ENCODE results near the gene SSH2.
"Not testable (repeated sequence)": the region's sequence is repeated elsewhere in the genome, so short reads cannot be mapped to it uniquely, and the experiment has no call there.

Gene SSH2

GRCh38 chr17:29732613-29733012 is 197.4 kb downstream of the SSH2 start:
- DNase-seq (ENCODE audit: low spot score): no peak

GRCh38 chr17:29732209-29732608 is 197.8 kb downstream of the SSH2 start:
- DNase-seq (ENCODE audit: low spot score): no peak

- no peak for DNase-seq (ENCODE audit: low spot score)
These were observed 198.5 kb downstream of the SSH2 start for GRCh38 chr17:29731589-29731929.

DNA sequence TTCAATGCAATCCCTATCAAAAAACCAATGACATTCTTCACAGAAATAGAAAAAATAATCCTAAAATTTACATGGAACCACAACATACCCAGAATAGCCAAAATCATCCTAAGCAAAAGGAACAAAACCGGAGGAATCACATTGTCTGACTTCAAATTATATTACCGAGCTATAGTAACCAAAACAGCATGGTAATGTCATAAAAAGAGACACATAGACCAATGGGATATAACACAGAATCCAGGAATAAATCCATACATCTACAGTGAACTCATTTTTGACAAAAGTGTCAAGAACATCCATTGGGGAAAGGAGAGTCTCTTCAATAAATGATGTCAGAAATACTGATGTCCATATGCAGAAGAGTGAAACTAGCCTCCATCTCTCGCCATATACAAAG is 201.5 kb downstream of the SSH2 start:
- DNase-seq (ENCODE audit: low spot score): no peak

- DNase-seq (ENCODE audit: low spot score): no peak
These were observed 203.2 kb downstream of the SSH2 start for GRCh38 chr17:29726715-29727252.

DNA sequence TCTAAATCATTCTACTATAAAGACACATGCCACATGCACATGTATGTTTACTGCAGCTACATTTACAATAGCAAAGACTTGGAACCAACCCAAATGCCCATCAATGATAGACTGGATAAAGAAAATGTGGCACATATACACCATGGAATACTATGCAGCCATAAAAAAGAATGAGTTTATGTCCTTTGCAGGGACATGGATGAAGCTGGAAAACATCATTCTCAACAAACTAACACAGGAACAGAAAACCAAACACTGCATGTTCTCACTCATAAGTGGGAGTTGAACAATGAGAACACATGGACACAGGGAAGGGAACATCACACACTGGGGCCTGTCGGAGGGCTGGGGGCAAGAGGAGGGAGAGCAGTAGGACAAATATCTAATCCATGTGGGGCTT is 204.6 kb downstream of the SSH2 start:
- not testable (repeated sequence) for DNase-seq (ENCODE audit: low spot score)

DNA sequence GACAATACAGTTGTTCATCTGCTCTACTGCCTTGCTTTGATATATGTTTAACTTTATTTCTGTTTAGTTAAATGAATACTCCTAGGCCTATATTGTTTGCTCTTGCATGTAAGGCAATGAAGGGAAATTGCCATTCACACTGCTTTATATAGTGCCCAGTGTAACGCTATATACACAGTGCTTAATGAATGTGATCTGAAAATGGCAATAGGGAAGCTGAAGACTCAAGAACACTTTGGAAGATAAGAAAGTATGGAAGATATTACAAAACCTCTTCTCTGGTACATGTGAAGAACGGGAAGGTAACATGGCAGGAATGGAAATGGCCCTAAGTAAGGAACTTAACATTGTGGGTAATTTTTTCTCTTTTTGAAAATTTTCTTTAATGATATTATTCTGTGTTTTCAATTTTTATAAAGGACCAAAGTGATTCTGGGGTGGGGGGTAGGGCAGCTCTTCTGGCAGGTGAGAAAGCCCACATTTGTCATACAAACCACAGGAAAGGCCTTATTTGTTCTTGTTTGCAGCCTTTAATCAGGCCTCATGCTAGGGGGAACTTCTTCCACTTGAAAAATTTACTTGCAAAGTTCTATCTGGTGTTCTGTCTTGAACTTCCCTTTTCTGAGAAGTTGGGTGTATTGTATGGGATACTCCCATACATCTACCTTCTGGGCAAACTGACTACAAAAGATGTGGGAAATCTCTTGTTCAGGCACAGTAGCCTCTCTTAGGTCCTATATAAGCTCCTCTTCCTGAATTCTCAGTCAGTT is 206.6 kb downstream of the SSH2 start:
- DNase-seq (ENCODE audit: low spot score): no peak

- DNase-seq (ENCODE audit: low spot score): peak; percentile 58
These were observed 207.4 kb downstream of the SSH2 start for GRCh38 chr17:29722411-29723198.

GRCh38 chr17:29720551-29720950 is 209.5 kb downstream of the SSH2 start:
- no peak for DNase-seq (ENCODE audit: low spot score)

- DNase-seq (ENCODE audit: low spot score): no peak
These were observed 210.6 kb downstream of the SSH2 start for GRCh38 chr17:29719469-29719868.

- no peak for DNase-seq (ENCODE audit: low spot score)
These were observed 211.5 kb downstream of the SSH2 start for GRCh38 chr17:29718446-29719039.

DNA sequence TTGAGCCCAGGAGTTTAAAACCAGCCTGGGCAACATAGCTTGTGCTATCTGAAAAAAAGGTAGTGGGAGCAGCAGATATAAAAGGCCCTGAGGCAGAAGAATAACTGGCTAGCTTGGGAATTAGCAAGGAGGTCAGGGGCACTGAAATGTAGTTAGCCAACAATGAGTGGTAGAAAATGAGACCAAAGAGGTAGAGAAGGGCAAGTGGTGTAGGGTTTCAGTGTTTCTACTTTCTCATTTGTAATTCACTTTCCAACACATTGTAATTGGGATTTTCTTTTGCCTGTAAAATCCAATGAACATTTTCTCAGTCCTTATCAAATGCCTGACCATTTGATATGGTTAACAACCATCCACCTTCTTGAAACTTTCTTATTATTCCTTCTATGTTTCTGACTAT is 212.2 kb downstream of the SSH2 start:
- DNase-seq (ENCODE audit: low spot score): no peak

DNA sequence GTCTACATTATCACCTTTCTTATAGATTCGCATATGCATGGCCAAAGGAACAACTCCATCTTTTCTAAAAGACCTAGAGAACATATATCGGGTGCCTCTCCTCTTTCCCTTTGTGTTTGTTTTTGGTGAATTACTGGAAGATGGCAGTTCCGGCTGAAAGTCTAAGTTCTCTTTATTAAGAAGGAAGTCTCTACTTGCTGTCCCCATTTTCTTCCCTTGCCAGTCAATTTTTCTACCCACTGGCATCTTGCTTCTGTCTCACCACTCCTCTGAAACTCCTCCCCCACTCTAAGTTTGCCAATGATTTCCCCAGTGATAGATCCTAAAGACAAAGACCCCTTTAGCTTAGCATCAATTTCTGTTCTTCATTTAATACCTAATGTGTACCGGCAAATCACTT is 213.5 kb downstream of the SSH2 start:
- DNase-seq (ENCODE audit: low spot score): no peak

- DNase-seq (ENCODE audit: low spot score): no peak
These were observed 214.3 kb downstream of the SSH2 start for GRCh38 chr17:29715680-29716079.

GRCh38 chr17:29714146-29714545 is 215.9 kb downstream of the SSH2 start:
- no peak for DNase-seq (ENCODE audit: low spot score)

DNA sequence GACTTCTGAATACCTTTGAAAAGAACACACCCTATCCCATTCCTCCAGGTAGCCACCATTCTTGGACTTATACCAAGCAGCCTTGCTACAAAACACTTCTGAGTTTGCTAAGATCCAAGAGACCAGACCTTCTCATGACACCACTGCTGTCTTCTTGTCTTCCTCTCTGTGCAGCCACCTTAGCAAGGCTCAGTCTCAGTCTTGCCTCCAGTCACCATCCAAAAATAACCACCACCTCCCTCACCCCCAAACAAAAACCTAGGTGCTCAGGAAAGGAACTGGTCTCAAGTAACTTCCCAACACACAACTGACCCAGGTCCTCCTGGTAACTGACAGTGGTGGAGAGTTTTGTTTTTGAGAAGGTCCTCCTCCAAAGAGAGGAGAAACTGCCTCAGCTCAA is 216.4 kb downstream of the SSH2 start:
- no peak for DNase-seq (ENCODE audit: low spot score)

- no peak for DNase-seq (ENCODE audit: low spot score)
These were observed 218.2 kb downstream of the SSH2 start for GRCh38 chr17:29711588-29712385.

GRCh38 chr17:29710891-29711418 is 219.1 kb downstream of the SSH2 start:
- no peak for DNase-seq (ENCODE audit: low spot score)

DNA sequence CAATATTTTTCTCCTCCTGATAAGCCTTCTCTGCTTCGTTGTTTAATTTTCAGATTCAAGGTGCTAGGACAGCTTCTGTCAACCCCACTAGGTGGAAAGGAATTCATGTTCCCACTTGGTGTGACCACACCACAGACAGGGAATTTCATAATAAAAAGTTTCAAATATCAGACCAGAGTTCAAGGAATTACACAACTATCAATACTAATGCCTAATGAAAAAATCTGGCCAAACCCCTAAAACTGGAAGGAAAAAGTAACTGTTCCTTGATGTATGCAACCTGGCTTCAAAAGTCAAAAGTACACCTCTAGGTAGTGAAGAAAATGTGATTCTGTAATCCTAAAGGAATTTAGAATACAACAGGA is 219.5 kb downstream of the SSH2 start:
- no peak for DNase-seq (ENCODE audit: low spot score)

DNA sequence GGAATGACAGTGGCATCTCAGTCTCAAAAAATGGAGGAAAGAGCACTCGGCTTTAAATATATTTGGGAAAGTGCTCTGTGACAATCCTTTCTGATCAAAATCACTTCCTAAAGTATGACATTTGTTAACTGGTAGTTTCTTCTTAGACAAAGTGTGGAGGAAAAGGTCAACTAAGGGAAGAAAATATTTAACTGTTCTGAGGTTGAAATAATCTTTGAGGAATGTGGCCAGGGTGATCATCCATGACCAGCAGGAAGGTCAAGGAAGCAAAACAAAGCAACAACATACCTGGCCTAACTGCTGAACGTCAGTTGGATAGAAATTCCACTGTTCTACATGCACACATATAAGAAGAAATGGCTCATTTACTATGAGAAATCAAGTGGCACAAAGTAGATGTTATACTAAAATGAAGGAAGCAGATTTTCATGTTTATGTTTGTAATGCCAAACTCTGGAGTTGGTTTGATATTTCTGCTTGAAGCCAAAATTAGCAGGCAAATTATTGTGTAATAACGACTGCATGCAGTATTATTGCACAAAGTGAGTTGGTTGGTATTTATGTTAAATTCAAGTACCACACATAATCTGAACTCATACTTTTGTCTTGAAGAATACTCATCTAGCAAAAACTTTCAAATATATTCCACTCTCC is 220.0 kb downstream of the SSH2 start:
- no peak for DNase-seq (ENCODE audit: low spot score)

DNA sequence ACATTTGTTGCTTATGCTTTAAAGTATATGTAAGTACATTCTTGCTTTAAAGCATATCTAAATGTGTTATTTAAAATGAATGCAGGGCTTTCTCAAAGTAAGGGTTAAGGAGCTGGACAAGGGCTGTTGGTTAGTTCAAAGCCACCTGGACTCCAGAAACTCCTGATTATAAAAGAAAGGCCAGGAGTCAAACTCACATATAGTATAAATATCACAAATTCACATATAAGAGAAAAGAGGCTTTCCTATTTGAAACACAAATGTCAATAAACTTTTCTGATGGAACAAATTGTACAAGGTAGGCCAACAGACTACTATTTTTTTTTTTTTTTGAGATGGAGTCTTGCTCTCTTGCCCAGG is 222.8 kb downstream of the SSH2 start:
- no peak for DNase-seq (ENCODE audit: low spot score)

DNA sequence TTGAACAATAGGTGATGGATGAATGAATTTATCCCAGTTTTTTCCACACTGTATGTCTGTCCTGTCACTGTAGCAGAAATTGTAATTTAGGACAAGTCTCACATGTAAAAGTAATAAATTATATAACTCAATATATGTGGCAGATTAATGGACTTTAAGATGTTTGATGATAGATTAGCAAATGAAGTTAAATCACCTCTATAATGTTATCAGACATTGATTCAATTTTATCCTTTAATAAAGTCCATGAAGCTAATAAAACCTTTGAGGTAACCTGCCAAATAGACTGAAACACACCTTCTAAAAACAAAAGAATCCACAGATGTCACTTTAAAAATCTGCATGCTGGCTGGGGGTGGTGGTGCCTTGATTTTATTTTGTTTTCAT is 224.0 kb downstream of the SSH2 start:
- DNase-seq (ENCODE audit: low spot score): no peak

All from globus pallidus (tissue), 1 donor.